Neural progenitor cell (in vitro differentiated cells): ENCODE measurements around the gene UMAD1. TPM values are rescaled to one million over a fixed set of nuclear protein-coding genes. Genes with fewer than 3 reads are reported as not detected.

ENCODE experiments used
- DNase-seq: peaks from one replicate; pipeline ENCODE4 v3.0.0-alpha.2; 2016; ENCODE audit warnings: low spot score
- H2AFZ ChIP-seq: fragments of 200-600 bp; sonication (generic); replicated peaks from 2 replicates; pipeline ENCODE4 v1.6.1; 2016; ENCODE audit warnings: antibody characterized with exemption
- H3F3A ChIP-seq: fragments of 200-600 bp; sonication (generic); 2 replicates; pipeline ENCODE4 v1.6.1; 2016; ENCODE audit warnings: antibody characterized with exemption, low read depth
- H3K27ac ChIP-seq: fragments of 200-600 bp; sonication (generic); 2 replicates; pipeline ENCODE4 v1.5.1; 2016; ENCODE audit warnings: mild to moderate bottlenecking
- H3K27me3 ChIP-seq: fragments of 200-600 bp; sonication (generic); 2 replicates; pipeline ENCODE4 v1.6.1; 2016; ENCODE audit warnings: mild to moderate bottlenecking, moderate library complexity
- H3K36me3 ChIP-seq: fragments of 200-600 bp; sonication (generic); 2 replicates; pipeline ENCODE4 v1.5.1; 2016
- H3K4me1 ChIP-seq: fragments of 200-600 bp; sonication (generic); 2 replicates; pipeline ENCODE4 v1.6.1; 2016; ENCODE audit warnings: mixed run types
- H3K4me2 ChIP-seq: fragments of 200-600 bp; sonication (generic); 2 replicates; pipeline ENCODE4 v1.6.1; 2016
- H3K4me3 ChIP-seq: fragments of 200-600 bp; sonication (generic); 2 replicates; pipeline ENCODE4 v1.5.1; 2016
- H3K79me2 ChIP-seq: fragments of 200-600 bp; sonication (generic); 2 replicates; pipeline ENCODE4 v1.6.1; 2016; ENCODE audit warnings: low read depth
- H3K9ac ChIP-seq: fragments of 200-600 bp; sonication (generic); 2 replicates; pipeline ENCODE4 v1.6.1; 2016
- H3K9me3 ChIP-seq: fragments of 200-600 bp; sonication (generic); 2 replicates; pipeline ENCODE4 v1.5.1; 2016; ENCODE audit warnings: low read depth
- H4K20me1 ChIP-seq: fragments of 200-600 bp; sonication (generic); 2 replicates; pipeline ENCODE4 v1.6.1; 2016; ENCODE audit warnings: low read depth
- H3K27ac Mint-ChIP-seq: 3 replicates; pipeline ENCODE4 v1.8.0; 2021; ENCODE audit warnings: mixed read lengths
- H3K27me3 Mint-ChIP-seq: 2 replicates; pipeline ENCODE4 v1.8.0; 2022; ENCODE audit warnings: low read depth, mild to moderate bottlenecking, inconsistent platforms, moderate library complexity, mixed read lengths; ENCODE audit not compliant: insufficient read depth
- H3K36me3 Mint-ChIP-seq: 3 replicates; pipeline ENCODE4 v1.8.0; 2021; ENCODE audit warnings: mixed read lengths
- H3K4me1 Mint-ChIP-seq: 3 replicates; pipeline ENCODE4 v1.8.0; 2021; ENCODE audit warnings: mixed read lengths
- H3K4me3 Mint-ChIP-seq: 3 replicates; pipeline ENCODE4 v1.8.0; 2021; ENCODE audit warnings: mild to moderate bottlenecking, moderate library complexity, mixed read lengths
- H3K9me3 Mint-ChIP-seq: 3 replicates; pipeline ENCODE4 v1.8.0; 2020; ENCODE audit warnings: mixed read lengths
- CTCF ChIP-seq: fragments of 200-600 bp; sonication (generic); IDR thresholded peaks from 2 replicates; pipeline ENCODE4 v1.5.1; 2017; ENCODE audit warnings: antibody characterized with exemption, mild to moderate bottlenecking
- EZH2 ChIP-seq: fragments of 200-600 bp; sonication (generic); IDR thresholded peaks from 2 replicates; pipeline ENCODE4 v1.6.1; 2017; ENCODE audit warnings: antibody characterized with exemption, mild to moderate bottlenecking, moderate library complexity
- EZH2phosphoT487 ChIP-seq: fragments of 200-600 bp; sonication (generic); IDR thresholded peaks from 2 replicates; pipeline ENCODE4 v1.6.1; 2017; ENCODE audit warnings: antibody characterized with exemption
- total RNA-seq: library from RNA; depleted of rRNA; stranded (reverse); fragments of >200 nt; gene quantifications from 2 replicates; pipeline ENCODE4 v1.2.3, GENCODE V29; 2015; ENCODE audit warnings: low replicate concordance

The UMAD1 gene
- total RNA-seq, 1 donor from 2014 or later: 23.0 TPM

- no peaks in the 10 kb centered on the region for H3K9me3 ChIP-seq
- Mint-ChIP-seq H3K36me3 (no peaks in the 10 kb centered on the region), H3K4me3 (no peak overlapping the region), H3K27me3 (no peaks in the 10 kb centered on the region), H3K27ac (no peak overlapping the region), H3K9me3 (no peaks in the 10 kb centered on the region), H3K4me1 (peaks cover 4% of the 10 kb centered on the region)
- no peak for DNase-seq
- H3K4me1 ChIP-seq: no peaks in the 10 kb centered on the region
- no peaks in the 10 kb centered on the region for H3K79me2 ChIP-seq
- no peak overlapping the region for H3K9ac ChIP-seq
- no peak overlapping the region for H3K4me2 ChIP-seq
- no peaks in the 10 kb centered on the region for H4K20me1 ChIP-seq
- no peak overlapping the region for H2AFZ ChIP-seq
- no peaks in the 10 kb centered on the region for H3K36me3 ChIP-seq
- H3K27ac ChIP-seq: no peak overlapping the region
- no peaks in the 10 kb centered on the region for H3F3A ChIP-seq
- no peak overlapping the region for H3K4me3 ChIP-seq
- no peaks in the 10 kb centered on the region for H3K27me3 ChIP-seq
- TF ChIP-seq EZH2: no peak
- TF ChIP-seq CTCF: no peak
- TF ChIP-seq EZH2phosphoT487: no peak
Measured at GRCh38 chr7:7764520-7765396, 124.2 kb downstream of the UMAD1 start.

- DNase-seq: no peak
- no peaks in the 10 kb centered on the region for H3K36me3 ChIP-seq
- H4K20me1 ChIP-seq: no peaks in the 10 kb centered on the region
- no peak overlapping the region for H3K4me2 ChIP-seq
- H3K79me2 ChIP-seq: no peaks in the 10 kb centered on the region
- H3K9ac ChIP-seq: no peak overlapping the region
- no peak for TF ChIP-seq EZH2
- TF ChIP-seq CTCF: no peak
- no peak for TF ChIP-seq EZH2phosphoT487
- no peaks in the 10 kb centered on the region for H3K27me3 ChIP-seq
- Mint-ChIP-seq H3K9me3 (no peaks in the 10 kb centered on the region), H3K4me3 (no peak overlapping the region), H3K27ac (no peak overlapping the region), H3K36me3 (no peaks in the 10 kb centered on the region), H3K4me1 (peaks cover 4% of the 10 kb centered on the region), H3K27me3 (no peaks in the 10 kb centered on the region)
- no peaks in the 10 kb centered on the region for H3F3A ChIP-seq
- no peak overlapping the region for H2AFZ ChIP-seq
- H3K4me3 ChIP-seq: no peak overlapping the region
- no peaks in the 10 kb centered on the region for H3K9me3 ChIP-seq
- no peaks in the 10 kb centered on the region for H3K4me1 ChIP-seq
- H3K27ac ChIP-seq: no peak overlapping the region
Measured at GRCh38 chr7:7765422-7765821, 124.9 kb downstream of the UMAD1 start.

GRCh38 chr7:7766671-7767070, 126.1 kb downstream of the UMAD1 start:
- Histone ChIP-seq H2AFZ (no peak overlapping the region), H3K4me2 (no peak overlapping the region), H3K27me3 (no peaks in the 10 kb centered on the region), H3K9me3 (no peaks in the 10 kb centered on the region), H4K20me1 (no peaks in the 10 kb centered on the region), H3K9ac (no peak overlapping the region), H3K27ac (no peak overlapping the region), H3K79me2 (no peaks in the 10 kb centered on the region), H3K36me3 (no peaks in the 10 kb centered on the region), H3K4me1 (no peaks in the 10 kb centered on the region), H3F3A (no peaks in the 10 kb centered on the region), H3K4me3 (no peak overlapping the region)
- H3K4me1 Mint-ChIP-seq: peaks cover 4% of the 10 kb centered on the region
- H3K36me3 Mint-ChIP-seq: no peaks in the 10 kb centered on the region
- no peak overlapping the region for H3K27ac Mint-ChIP-seq
- H3K9me3 Mint-ChIP-seq: no peaks in the 10 kb centered on the region
- H3K27me3 Mint-ChIP-seq: no peaks in the 10 kb centered on the region
- no peak for DNase-seq
- TF ChIP-seq CTCF (no peak), EZH2phosphoT487 (no peak), EZH2 (no peak)
- no peak overlapping the region for H3K4me3 Mint-ChIP-seq
